Measurements from ENCODE around the gene OR51B4. TPM values are rescaled to one million over a fixed set of nuclear protein-coding genes. Genes with fewer than 3 reads are reported as not detected.

Gene OR51B4
- total and polyA plus RNA-seq, 2 experiments from 2014 or later, result not detected

- H3K27me3 ChIP-seq (ENCODE audit: insufficient read depth), result no peaks in the 10 kb centered on the region
- Mint-ChIP-seq H3K4me3 (no peak overlapping the region), H3K27me3 (ENCODE audit: insufficient read depth, low read depth, poor library complexity) (peaks cover 1% of the 10 kb centered on the region), H3K9me3 (no peaks in the 10 kb centered on the region), H3K36me3 (ENCODE audit: low read depth) (no peaks in the 10 kb centered on the region), H3K4me1 (peaks cover 5% of the 10 kb centered on the region), H3K27ac (no peak overlapping the region)
- H4K20me1 ChIP-seq (replicated peaks; ENCODE audit: insufficient read depth), result no peaks in the 10 kb centered on the region
- H3F3A ChIP-seq (replicated peaks; ENCODE audit: low read depth), result no peaks in the 10 kb centered on the region
- H3K9me2 ChIP-seq (ENCODE audit: insufficient read depth), result peaks cover 8% of the 10 kb centered on the region; the same call in 1 of the 2 replicates
- H3K4me2 ChIP-seq, result no peak overlapping the region
- no peak overlapping the region for H2AFZ ChIP-seq
- no peaks in the 10 kb centered on the region for H3K36me3 ChIP-seq (ENCODE audit: insufficient read depth)
- no peak for ATAC-seq
- H3K27ac ChIP-seq (ENCODE audit: low read depth), result no peak overlapping the region
- H3K4me3 ChIP-seq, result no peak overlapping the region
- H3K4me1 ChIP-seq (ENCODE audit: insufficient read depth), result no peaks in the 10 kb centered on the region
- no peaks in the 10 kb centered on the region for H3K79me2 ChIP-seq (replicated peaks; ENCODE audit: insufficient read depth)
- no peak for DNase-seq (ENCODE audit: low spot score)
- TF ChIP-seq, protein P1, sequence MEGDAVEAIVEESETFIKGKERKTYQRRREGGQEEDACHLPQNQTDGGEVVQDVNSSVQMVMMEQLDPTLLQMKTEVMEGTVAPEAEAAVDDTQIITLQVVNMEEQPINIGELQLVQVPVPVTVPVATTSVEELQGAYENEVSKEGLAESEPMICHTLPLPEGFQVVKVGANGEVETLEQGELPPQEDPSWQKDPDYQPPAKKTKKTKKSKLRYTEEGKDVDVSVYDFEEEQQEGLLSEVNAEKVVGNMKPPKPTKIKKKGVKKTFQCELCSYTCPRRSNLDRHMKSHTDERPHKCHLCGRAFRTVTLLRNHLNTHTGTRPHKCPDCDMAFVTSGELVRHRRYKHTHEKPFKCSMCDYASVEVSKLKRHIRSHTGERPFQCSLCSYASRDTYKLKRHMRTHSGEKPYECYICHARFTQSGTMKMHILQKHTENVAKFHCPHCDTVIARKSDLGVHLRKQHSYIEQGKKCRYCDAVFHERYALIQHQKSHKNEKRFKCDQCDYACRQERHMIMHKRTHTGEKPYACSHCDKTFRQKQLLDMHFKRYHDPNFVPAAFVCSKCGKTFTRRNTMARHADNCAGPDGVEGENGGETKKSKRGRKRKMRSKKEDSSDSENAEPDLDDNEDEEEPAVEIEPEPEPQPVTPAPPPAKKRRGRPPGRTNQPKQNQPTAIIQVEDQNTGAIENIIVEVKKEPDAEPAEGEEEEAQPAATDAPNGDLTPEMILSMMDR (conservative IDR thresholded peaks at IDR 0.05; ENCODE audit: low read depth in 2 of 2), result no peak
- TF ChIP-seq NANOG (IDR thresholded peaks at IDR 0.05; ENCODE audit: borderline replicate concordance) (no peak), ZNF114 (CRISPR knock-in tag; IDR thresholded peaks at IDR 0.05) (no peak), JUNB (IDR thresholded peaks at IDR 0.05; ENCODE audit: unreplicated experiment) (no peak), ZNF462 (CRISPR knock-in tag; IDR thresholded peaks at IDR 0.05) (no peak), ZNF331 (CRISPR knock-in tag; IDR thresholded peaks at IDR 0.05; ENCODE audit: low read depth) (no peak), REST (IDR thresholded peaks at IDR 0.05; ENCODE audit: unreplicated experiment) (no peak), STAT1 (IDR thresholded peaks at IDR 0.05; ENCODE audit: unreplicated experiment) (no peak), EZH2phosphoT487 (IDR thresholded peaks at IDR 0.05; ENCODE audit: unreplicated experiment) (no peak)
- TF ChIP-seq, protein P2, sequence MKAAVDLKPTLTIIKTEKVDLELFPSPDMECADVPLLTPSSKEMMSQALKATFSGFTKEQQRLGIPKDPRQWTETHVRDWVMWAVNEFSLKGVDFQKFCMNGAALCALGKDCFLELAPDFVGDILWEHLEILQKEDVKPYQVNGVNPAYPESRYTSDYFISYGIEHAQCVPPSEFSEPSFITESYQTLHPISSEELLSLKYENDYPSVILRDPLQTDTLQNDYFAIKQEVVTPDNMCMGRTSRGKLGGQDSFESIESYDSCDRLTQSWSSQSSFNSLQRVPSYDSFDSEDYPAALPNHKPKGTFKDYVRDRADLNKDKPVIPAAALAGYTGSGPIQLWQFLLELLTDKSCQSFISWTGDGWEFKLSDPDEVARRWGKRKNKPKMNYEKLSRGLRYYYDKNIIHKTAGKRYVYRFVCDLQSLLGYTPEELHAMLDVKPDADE (IDR thresholded peaks at IDR 0.05), result no peak
Measured at GRCh38 chr11:5282628-5283027, 19.1 kb downstream of the OR51B4 start.
